GM18873 (cell line): Measurements from ENCODE around the gene SEPTIN3.

Experiments used
- ATAC-seq: cut with Tn5 transposase; IDR thresholded peaks from one replicate; pipeline ENCODE4 v1.9.1; 2021; ENCODE audit warnings: mild to moderate bottlenecking, moderate library complexity, moderate number of reproducible peaks; ENCODE audit not compliant: unreplicated experiment, low FRiP score

The SEPTIN3 gene

GRCh38 chr22:42001706-42002105, 32.5 kb downstream of the SEPTIN3 start:
- ATAC-seq, result no peak

GRCh38 chr22:42007922-42008321, 38.7 kb downstream of the SEPTIN3 start:
- no peak for ATAC-seq

- no peak for ATAC-seq
These were observed 41.5 kb downstream of the SEPTIN3 start for GRCh38 chr22:42010778-42011177.

- no peak for ATAC-seq
These were observed 44.1 kb downstream of the SEPTIN3 start for GRCh38 chr22:42013385-42013784.

GRCh38 chr22:42016111-42016510, 46.9 kb downstream of the SEPTIN3 start:
- no peak for ATAC-seq

GRCh38 chr22:42018224-42018623, 49.0 kb downstream of the SEPTIN3 start:
- no peak for ATAC-seq
